NCI-H2029 (cell line): ENCODE results near the gene RUNX1.

Experiments
- DNase-seq: peaks from one replicate; lab custom pipeline; 2025; lab: John Stamatoyannopoulos, UW

Gene RUNX1

DNA sequence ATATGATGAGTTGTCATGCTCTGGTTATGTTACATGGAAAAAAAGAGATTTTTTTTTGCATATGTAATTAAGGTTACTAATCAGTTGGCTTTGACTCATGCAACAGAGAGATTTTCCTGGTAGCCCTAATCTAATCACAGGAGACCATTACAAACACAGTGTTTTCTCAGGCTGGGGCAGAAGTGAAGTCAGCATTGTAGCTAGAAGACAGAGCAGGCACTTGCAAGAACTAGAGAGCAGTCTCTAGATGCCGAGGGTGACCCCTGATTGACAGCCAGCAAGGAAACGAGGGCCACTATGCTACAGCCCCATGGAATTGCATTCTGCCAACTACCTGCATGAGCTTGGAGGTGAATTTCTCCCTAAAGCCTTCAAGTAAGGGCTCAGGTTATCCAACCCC lies 151.3 kb downstream of the RUNX1 start:
- DNase-seq = no peak

DNA sequence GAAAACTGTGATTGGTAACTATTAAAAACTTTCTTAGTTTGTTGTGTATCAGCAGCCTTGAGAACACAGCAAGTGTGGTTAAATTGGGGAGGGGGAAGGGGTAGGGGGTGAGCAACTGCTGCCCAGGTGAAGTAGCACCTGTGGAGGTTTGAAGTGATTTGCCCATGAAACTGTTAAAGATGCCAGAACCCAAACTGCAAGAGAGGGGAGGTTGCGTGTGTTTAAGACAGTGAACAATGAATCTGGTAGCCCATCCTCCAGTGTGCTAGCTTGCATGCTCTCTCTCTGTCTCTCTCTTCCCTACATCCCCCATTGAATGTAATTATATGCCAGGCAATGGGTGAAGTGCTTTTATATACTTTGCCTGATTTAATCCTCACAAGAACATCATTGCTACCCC lies 154.7 kb downstream of the RUNX1 start:
- no peak for DNase-seq

DNA sequence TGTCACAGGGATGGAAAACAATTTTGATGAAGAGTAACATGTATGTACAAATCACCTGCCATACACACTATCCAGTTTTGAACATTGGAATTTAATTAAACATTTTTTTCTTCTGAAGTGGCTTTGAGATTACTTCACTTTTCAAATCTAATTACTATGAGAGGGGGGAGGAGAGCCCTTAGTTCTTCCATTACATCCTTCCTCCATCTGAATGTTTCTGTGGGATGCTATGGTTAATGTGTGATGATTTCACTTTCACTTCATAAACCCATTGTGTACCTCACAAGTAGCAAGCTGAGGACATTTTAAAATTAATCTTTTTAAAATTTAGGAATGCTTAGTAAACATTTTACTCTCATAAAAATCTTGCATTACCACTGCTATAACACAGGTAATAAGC lies 156.9 kb downstream of the RUNX1 start:
- no peak for DNase-seq

DNA sequence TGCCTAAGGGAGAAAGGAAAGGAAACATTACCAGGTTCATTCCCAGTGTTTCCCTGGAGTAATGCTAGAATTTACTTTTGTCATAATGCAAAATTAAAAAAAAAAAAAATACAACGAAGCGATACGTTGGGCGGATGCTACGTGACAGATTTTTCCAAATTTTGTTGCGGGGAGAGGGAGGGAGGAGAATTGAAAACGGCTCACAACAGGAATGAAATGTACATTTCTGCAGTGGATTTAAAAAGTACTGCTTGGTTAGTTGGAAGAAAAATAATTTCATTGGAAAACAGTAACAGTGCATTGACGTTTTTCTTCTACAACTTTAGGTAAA lies 157.5 kb downstream of the RUNX1 start:
- no peak for DNase-seq

DNA sequence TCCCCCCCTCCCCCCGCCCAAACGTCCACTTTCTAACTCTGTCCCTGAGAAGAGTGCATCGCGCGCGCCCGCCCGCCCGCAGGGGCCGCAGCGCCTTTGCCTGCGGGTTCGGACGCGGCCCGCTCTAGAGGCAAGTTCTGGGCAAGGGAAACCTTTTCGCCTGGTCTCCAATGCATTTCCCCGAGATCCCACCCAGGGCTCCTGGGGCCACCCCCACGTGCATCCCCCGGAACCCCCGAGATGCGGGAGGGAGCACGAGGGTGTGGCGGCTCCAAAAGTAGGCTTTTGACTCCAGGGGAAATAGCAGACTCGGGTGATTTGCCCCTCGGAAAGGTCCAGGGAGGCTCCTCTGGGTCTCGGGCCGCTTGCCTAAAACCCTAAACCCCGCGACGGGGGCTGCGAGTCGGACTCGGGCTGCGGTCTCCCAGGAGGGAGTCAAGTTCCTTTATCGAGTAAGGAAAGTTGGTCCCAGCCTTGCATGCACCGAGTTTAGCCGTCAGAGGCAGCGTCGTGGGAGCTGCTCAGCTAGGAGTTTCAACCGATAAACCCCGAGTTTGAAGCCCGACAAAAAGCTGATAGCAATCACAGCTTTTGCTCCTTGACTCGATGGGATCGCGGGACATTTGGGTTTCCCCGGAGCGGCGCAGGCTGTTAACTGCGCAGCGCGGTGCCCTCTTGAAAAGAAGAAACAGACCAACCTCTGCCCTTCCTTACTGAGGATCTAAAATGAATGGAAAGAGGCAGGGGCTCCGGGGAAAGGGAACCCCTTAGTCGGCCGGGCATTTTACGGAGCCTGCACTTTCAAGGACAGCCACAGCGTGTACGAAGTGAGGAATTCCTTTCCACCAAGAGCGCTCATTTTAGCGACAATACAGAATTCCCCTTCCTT lies 158.1 kb downstream of the RUNX1 start:
- DNase-seq = no peak

DNA sequence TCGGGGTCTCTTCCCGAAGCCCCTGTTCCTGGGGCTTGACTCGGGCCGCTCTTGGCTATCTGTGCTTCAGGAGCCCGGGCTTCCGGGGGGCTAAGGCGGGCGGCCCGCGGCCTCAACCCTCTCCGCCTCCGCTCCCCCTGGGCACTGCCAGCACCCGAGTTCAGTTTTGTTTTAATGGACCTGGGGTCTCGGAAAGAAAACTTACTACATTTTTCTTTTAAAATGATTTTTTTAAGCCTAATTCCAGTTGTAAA lies 158.7 kb downstream of the RUNX1 start:
- DNase-seq = no peak

DNA sequence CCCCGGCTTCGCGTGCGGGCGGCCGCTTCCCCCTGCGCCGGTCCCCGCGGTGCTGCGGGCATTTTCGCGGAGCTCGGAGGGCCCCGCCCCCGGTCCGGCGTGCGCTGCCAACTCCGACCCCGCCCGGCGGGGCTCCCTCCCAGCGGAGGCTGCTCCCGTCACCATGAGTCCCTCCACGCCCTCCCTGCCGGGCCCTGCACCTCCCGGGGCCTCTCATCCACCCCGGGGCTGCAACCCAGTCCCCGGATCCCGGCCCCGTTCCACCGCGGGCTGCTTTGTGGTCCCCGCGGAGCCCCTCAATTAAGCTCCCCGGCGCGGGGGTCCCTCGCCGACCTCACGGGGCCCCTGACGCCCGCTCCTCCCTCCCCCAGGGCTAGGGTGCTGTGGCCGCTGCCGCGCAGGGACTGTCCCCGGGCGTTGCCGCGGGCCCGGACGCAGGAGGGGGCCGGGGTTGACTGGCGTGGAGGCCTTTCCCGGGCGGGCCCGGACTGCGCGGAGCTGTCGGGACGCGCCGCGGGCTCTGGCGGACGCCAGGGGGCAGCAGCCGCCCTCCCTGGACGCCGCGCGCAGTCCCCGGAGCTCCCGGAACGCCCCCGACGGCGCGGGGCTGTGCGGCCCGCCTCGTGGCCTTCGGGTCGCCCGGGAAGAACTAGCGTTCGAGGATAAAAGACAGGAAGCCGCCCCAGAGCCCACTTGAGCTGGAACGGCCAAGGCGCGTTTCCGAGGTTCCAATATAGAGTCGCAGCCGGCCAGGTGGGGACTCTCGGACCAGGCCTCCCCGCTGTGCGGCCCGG lies 159.2 kb downstream of the RUNX1 start:
- DNase-seq = peak; percentile 71

DNA sequence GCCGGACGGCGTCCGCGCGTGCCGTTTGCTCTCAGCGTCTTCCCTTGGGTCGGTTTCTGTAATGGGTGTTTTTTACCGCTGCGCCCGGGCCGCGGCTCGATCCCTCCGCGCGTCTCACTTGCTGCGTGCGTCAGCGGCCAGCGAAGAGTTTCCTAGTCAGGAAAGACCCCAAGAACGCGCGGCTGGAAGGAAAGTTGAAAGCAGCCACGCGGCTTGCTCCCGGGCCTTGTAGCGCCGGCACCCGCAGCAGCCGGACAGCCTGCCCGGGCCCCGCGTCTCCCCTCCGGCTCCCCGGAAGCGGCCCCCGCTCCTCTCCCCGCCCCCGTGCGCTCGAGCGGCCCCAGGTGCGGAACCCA lies 159.8 kb downstream of the RUNX1 start:
- DNase-seq = peak; percentile 64

DNA sequence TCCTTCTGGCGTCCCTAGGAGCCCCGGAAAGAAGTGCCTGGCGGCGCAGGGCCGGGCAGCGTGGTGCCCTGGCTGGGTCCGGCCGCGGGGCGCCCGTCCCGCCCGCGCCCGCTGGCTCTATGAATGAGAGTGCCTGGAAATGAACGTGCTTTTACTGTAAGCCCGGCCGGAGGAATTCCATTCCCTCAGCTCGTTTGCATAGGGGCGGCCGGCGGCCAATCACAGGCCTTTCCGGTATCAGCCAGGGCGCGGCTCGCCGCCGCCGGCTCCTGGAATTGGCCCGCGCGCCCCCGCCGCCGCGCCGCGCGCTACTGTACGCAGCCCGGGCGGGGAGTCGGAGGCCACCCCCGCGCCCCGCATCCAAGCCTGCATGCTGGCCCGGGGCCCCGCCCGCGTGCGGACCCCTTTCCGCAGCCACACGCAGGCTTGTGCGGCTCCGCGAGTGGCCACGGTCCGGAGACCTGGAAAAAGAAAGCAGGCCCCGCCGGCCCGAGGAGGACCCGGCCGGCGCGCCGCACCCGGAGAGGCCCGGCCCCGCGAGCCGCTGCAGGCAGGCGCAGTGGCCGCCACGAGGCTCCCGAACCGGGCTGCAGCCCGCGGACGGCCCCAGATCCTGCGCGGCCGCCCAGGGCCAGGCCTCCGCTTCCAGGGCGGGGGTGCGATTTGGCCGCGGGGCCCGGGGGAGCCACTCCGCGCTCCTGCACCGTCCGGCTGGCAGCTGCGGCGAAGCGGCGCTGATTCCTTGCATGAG lies 160.4 kb downstream of the RUNX1 start:
- DNase-seq = peak; percentile 93

DNA sequence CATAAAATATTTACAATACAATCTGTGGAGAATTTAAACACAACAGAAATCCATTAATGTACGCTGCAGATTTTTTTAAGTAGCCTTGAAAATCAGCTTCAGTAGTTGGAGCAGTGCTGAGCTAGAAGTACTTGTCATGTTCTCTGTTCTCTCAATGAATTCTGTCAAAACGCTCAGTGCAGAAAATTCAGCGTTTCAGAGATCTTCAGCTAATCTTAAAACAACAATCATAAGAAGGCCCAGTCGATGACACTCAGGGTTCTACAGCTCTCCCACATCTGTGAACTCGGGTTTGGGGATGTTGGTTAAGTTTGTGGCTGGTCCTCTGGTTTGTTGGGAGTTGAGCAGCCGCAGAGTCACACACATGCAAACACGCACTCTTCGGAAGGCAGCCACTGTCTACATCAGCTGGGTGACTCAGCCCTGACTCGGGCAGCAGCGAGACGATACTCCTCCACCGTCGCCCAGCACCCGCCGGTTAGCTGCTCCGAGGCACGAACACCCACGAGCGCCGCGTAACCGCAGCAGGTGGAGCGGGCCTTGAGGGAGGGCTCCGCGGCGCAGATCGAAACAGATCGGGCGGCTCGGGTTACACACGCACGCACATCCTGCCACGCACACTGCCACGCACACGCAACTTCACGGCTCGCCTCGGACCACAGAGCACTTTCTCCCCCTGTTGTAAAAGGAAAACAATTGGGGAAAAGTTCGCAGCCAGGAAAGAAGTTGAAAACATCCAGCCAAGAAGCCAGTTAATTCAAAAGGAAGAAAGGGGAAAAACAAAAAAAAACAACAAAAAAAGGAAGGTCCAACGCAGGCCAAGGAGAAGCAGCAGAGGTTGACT lies 161.2 kb downstream of the RUNX1 start:
- DNase-seq = peak; percentile 73

DNA sequence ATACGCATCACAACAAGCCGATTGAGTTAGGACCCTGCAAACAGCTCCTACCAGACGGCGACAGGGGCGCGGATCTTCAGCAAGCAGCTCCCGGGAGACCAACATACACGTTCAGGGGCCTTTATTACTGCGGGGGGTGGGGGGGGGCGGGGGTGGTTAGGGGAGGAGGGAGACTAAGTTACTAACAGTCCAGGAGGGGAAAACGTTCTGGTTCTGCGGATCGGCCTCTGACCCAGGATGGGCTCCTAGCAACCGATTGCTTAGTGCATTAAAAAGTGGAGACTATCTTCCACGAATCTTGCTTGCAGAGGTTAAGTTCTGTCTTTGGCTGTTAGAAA lies 162.0 kb downstream of the RUNX1 start:
- no peak for DNase-seq

DNA sequence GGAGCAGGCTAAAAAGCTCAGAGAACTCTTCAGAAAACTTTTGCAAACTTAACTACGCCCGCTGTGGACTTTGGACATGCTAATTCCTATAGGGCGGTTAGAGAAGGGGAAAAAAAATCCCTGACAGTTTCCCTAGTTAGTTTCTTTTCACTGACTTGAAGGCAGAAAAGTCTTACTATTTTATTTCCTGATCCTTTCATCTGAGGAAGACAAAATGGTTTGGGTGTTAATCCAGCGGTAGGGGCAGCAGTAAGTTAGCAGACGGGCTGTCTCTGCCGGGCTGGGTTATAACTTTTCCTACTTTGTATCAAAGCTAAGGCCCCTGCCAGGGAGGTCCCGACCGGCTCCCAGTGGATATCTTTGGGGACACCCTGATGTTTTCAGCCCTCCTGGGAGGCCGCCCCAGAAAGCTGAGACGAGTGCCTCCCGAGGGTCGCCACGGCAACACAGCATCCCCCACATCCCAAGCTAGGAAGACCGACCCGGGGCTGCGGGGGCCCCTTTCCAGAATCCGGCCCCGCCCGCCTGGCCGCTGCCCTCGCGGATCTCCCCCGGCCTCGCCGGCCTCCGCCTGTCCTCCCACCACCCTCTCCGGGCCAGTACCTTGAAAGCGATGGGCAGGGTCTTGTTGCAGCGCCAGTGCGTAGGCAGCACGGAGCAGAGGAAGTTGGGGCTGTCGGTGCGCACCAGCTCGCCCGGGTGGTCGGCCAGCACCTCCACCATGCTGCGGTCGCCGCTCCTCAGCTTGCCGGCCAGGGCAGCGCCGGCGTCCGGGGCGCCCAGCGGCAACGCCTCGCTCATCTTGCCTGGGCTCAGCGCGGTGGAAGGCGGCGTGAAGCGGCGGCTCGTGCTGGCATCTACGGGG lies 162.6 kb downstream of the RUNX1 start:
- no peak for DNase-seq

DNA sequence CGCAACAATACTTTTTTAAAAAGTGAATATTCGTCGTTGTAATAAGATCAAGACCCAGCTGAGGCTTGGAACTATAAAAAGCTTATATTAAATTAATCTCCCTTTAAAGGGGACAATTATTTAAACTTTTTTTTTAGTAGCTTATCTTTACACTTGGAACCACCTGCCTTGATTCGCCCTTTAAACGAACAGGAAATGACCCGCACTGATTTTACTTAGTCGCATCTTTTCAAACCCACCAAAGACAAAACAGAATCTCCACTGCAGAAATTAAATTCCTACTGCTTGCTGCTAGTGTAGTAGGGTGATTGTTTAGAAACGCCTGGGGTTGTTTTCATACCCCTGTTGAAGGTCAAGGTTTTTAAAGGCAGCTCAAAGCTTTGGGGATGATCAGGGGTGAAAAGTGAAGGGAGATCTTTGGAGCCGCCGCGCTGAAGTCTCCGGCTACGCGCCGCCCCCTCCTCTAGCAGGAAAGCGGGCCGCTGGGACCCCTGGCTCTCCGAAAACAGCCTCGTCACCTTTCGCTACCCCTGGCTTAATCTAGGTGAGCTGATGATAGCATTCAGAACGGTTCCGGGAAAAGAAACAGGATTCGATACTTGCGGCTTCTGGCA lies 163.4 kb downstream of the RUNX1 start:
- no peak for DNase-seq

DNA sequence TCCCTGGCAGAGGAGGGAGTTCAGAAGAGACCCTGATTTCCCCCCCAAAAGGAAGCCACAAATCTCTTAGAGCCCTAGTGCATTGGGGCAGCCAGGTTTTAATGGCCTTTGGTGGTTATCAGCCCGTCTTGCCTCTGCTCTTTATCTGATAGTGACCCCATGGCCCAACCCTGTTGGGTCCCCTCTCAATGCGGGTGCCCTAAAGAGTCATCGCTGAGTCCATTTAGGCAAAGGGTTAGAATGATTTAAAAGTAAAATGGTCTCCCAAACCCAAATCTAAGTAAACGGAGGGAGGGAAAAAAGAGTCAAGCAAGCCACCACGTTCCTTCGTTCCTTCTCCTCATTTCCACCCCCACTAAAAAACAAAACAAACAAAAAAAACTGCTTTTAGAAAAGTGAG lies 164.0 kb downstream of the RUNX1 start:
- DNase-seq = no peak

DNA sequence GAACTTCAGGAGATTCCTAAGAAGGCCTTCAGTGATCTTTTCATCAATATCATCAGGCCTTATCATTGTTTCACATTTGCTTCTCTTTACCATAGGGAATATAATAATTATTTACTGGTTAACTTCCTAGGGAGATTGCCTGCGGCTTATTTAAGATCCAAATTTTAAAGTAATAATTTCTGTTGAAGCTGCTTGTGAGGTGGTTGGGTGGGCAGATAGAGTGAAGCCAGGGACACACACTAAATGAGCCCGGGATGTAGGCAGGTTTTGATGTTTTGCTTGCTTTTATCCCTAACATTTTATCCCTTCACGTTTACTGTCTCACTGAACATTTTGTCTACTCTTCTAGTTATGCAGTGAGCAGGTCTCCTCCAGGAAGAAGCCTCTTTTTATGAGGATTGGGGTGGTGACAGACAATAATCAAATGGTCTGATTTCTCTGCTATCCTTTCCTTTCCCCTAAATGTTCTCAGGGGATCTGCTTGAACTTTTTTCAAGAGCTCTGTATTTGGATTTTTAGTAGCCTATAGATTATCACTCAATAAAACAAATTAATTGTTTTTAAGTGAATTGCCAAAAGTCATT lies 164.7 kb downstream of the RUNX1 start:
- no peak for DNase-seq

DNA sequence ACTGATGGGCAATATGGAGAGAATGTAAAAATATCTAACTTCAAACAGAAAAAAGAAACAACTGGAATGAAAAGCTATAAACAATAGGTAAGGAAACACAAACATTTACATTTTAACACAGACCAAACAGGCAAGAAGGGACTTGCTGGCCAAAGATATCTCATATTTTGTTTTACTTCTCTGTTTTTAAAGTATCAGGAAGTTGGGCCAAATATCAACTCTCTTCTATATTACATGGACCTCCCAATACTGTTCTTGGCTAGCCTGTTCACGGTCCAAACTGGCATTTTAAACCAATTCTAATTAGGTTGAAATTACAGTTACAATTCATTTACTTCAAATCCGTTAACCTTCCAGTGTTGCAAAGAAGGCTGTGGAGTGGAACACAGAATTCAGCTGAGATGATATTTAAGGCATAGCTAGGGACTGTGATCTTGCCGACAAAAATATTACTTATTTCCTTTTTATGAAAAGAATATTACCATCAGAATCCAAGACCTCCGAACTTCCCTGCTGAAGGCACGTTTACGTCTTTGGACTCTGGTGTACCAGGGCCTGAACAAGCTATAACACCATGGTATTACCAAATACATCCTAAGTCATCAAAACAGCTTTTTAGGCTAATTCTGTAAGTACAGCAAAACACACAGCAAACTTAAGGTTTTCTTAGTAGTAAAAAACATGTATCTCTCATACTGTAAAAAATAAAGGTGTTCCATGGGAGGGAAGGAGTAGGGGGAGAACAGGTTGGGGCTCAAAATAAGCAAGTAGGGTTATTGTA lies 165.4 kb downstream of the RUNX1 start:
- no peak for DNase-seq

DNA sequence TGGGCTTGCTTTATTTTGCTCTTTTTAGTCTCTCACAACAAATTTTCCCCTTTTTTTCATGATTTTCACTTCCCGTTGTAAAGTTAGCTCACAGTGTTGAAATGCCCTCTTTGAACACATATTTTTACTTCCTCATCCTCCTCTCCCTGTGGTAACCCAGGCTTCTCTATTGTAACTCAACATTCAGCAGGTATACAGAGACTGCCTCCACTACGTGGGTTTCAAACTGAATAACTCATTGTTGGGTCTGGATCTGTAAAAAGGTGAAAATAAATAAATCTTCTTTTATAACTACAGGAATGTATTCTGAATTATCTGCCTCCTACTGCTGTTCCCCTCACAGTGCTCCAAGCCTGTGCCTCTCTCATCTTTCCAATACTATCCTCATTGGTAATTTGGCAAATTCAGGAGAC lies 166.4 kb downstream of the RUNX1 start:
- no peak for DNase-seq

DNA sequence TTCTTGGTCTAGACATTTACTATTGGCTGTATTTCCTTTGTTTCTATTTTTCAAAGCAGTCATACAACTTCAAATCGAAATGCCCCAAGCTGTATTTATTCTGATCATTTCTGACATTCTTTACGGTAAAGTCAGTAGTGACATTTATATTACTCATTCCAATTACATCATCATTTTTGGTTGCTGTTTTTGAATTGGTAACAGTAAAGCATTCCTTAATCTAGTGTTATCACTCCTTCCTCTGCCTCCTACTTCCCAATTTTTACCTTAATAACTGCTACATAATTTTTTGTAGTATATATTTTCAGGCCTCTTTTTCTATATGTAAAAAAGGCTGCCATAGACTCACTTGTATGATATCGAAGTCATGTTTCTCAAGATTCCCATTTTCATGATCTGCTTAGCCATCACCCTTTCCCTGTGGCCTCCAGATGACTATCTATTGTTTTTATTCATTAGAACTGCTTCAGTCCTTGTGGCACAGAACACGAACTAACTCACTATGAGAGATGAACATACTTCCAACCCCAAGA lies 167.2 kb downstream of the RUNX1 start:
- DNase-seq = no peak

DNA sequence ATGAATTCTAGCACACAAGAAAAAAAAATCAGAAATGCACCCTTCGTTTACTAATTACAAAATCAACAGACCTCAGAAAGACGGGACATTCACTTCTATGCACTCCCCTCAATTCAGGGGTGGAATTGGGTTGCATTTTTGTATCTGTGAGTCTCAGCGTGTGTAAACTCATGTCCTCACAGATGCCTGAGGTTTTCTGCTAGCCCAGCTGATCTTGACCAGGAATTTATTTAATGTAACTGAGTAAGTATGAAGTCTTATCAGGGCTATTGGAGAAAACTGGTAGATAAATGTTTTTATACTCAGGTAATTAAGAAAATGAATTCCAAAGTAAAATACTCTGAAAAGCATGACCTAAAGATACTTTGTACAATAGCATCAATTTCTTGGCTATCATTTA lies 167.7 kb downstream of the RUNX1 start:
- no peak for DNase-seq
